HepG2 (cell line): Measurements from ENCODE around the gene KLC4. TPM values are rescaled to one million over a fixed set of nuclear protein-coding genes. Genes with fewer than 3 reads are reported as not detected.

Experiments used
- BCL3 ChIP-seq: sonication (generic); formaldehyde crosslinking; IDR thresholded peaks from 2 replicates; pipeline ENCODE4 v1.5.1; 2020; ENCODE audit warnings: mild to moderate bottlenecking, missing genetic modification reagents, moderate library complexity
- EEA1 ChIP-seq: sonication (generic); formaldehyde crosslinking; IDR thresholded peaks from 2 replicates; pipeline ENCODE4 v1.5.1; 2020; ENCODE audit warnings: mild to moderate bottlenecking, missing genetic modification reagents, borderline replicate concordance
- FOXO1 ChIP-seq: sonication (generic); formaldehyde crosslinking; IDR thresholded peaks from 2 replicates; pipeline ENCODE4 v1.4.0; 2020; ENCODE audit warnings: missing genetic modification reagents
- KLF15 ChIP-seq: sonication (generic); formaldehyde crosslinking; IDR thresholded peaks from 2 replicates; pipeline ENCODE4 v1.8.1; 2023; ENCODE audit warnings: borderline replicate concordance, mild to moderate bottlenecking, inconsistent platforms, missing genetic modification reagents, mixed read lengths
- MAX ChIP-seq: IDR thresholded peaks from 2 replicates; pipeline ENCODE4 v1.6.1; 2012; ENCODE audit warnings: inconsistent platforms
- NFE2 ChIP-seq: sonication (generic); formaldehyde crosslinking; IDR thresholded peaks from 2 replicates; pipeline ENCODE4 v1.4.0; 2020; ENCODE audit warnings: missing genetic modification reagents
- PLSCR1 ChIP-seq: sonication (generic); formaldehyde crosslinking; IDR thresholded peaks from 2 replicates; pipeline ENCODE4 v1.5.0; 2020; ENCODE audit warnings: missing genetic modification reagents, mild to moderate bottlenecking, borderline replicate concordance
- RAD21 ChIP-seq: fragments of 450-650 bp; formaldehyde crosslinking; IDR thresholded peaks from 2 replicates; pipeline ENCODE4 v1.5.0; 2020; ENCODE audit warnings: mild to moderate bottlenecking
- RXRA ChIP-seq: sonication (generic); formaldehyde crosslinking; IDR thresholded peaks from 2 replicates; pipeline ENCODE4 v1.5.1; 2020; ENCODE audit warnings: missing genetic modification reagents
- ZFX ChIP-seq: sonication (generic); formaldehyde crosslinking; IDR thresholded peaks from 2 replicates; pipeline ENCODE4 v1.4.0; 2020; ENCODE audit warnings: mild to moderate bottlenecking, low read depth, missing genetic modification reagents, moderate library complexity
- ZHX2 ChIP-seq, 2 experiments: sonication (generic) in 1 of 2; formaldehyde crosslinking in 1 of 2; IDR thresholded peaks; 2 replicates each; pipeline versions ENCODE4 v1.6.1 to v1.9.0; 2014 to 2022; ENCODE audit warnings: antibody characterized with exemption in 1 of 2, borderline replicate concordance in 1 of 2, inconsistent platforms in 1 of 2, low read depth in 1 of 2, missing genetic modification reagents in 1 of 2
- ZNF329 ChIP-seq: sonication (generic); formaldehyde crosslinking; IDR thresholded peaks from 2 replicates; pipeline ENCODE4 v1.9.0; 2021; ENCODE audit warnings: low read depth, mild to moderate bottlenecking, missing genetic modification reagents
- ZNF501 ChIP-seq: sonication (generic); formaldehyde crosslinking; IDR thresholded peaks from 2 replicates; pipeline ENCODE4 v1.5.1; 2020; ENCODE audit warnings: mild to moderate bottlenecking, moderate library complexity, missing genetic modification reagents
- ZNF567 ChIP-seq: sonication (generic); formaldehyde crosslinking; IDR thresholded peaks from 2 replicates; pipeline ENCODE4 v1.8.1; 2023; ENCODE audit warnings: mild to moderate bottlenecking, missing genetic modification reagents, borderline replicate concordance
- polyA plus RNA-seq, 8 experiments: library from polyadenylated mRNA; depleted of rRNA in 3 of 8; stranded (reverse) in 7 of 8; unstranded in 1 of 8; fragments of >200 nt; fragmentation: Illumina TruSeq in 4 of 8; extraction: Trizol in 4 of 8; gene quantifications; 2 replicates each; pipeline versions ENCODE4 v1.2.1 to v1.2.3, GENCODE V29; 2011 to 2016; ENCODE audit warnings: low read depth in 4 of 8, missing spikeins in 1 of 8, mixed read lengths in 1 of 8; ENCODE audit not compliant: insufficient read depth in 1 of 8
- total RNA-seq, 5 experiments: library from RNA; depleted of rRNA; stranded (reverse); fragments of >200 nt; fragmentation: Illumina TruSeq; extraction: Trizol; gene quantifications; 2 replicates each; pipeline ENCODE4 v1.2.3, GENCODE V29; 2016; ENCODE audit warnings: low read depth in 1 of 5

Gene KLC4
- total and polyA plus RNA-seq, 2 of the 13 experiments (the other 11 are each of a cell fraction or from before 2014, with no cell fraction given): 45.4 to 70.4 TPM

- TF ChIP-seq ZHX2 (IDR thresholded peaks at IDR 0.05; ENCODE audit: low read depth): no peak
- TF ChIP-seq ZHX2 (CRISPR knock-in tag; IDR thresholded peaks at IDR 0.05; ENCODE audit: borderline replicate concordance): no peak
- no peak for TF ChIP-seq EEA1 (CRISPR knock-in tag)
- TF ChIP-seq MAX: peak; percentile 41; the same call in 1 of the 2 replicates
- TF ChIP-seq KLF15 (CRISPR knock-in tag): 0 out of 2 replicates have a peak, but pooled peaks have one; percentile 36
- TF ChIP-seq RAD21: peak; percentile 43; the same call in 1 of the 2 replicates
- no peak for TF ChIP-seq PLSCR1 (CRISPR knock-in tag)
- peak; percentile 62; the same call in 1 of the 2 replicates for TF ChIP-seq ZNF501 (CRISPR knock-in tag)
- 0 out of 2 replicates have a peak, but pooled peaks have one; percentile 24 for TF ChIP-seq ZNF329 (CRISPR knock-in tag)
- TF ChIP-seq BCL3 (CRISPR knock-in tag): no peak
- TF ChIP-seq NFE2 (CRISPR knock-in tag): no peak
- peak; percentile 40; the same call in 1 of the 2 replicates for TF ChIP-seq FOXO1 (CRISPR knock-in tag)
- TF ChIP-seq ZNF567: peak; percentile 71; the same call in 1 of the 2 replicates
- TF ChIP-seq RXRA (CRISPR knock-in tag): peak; percentile 65; the same call in 1 of the 2 replicates
- peak; percentile 62 for TF ChIP-seq ZFX (CRISPR knock-in tag)
Observed at GRCh38 chr6:43060755-43061633, 1.6 kb downstream of the KLC4 start (continued).
